MM.1S (cell line): ENCODE results near the gene IL33.

Experiments
- EZH2 ChIP-seq: fragments of 300-600 bp; sonication (generic); optimal IDR thresholded peaks from 2 replicates; pipeline ENCODE3; 2017; ENCODE audit warnings: low read depth, mild to moderate bottlenecking, antibody characterized with exemption, low read length, mixed read lengths
- TF ChIP-seq, protein P1 (sequence below): fragments of 300-600 bp; sonication (generic); IDR thresholded peaks from 2 replicates; pipeline ENCODE4 v1.5.1; 2016; ENCODE audit warnings: antibody characterized with exemption, low read length, mixed read lengths

DNA sequence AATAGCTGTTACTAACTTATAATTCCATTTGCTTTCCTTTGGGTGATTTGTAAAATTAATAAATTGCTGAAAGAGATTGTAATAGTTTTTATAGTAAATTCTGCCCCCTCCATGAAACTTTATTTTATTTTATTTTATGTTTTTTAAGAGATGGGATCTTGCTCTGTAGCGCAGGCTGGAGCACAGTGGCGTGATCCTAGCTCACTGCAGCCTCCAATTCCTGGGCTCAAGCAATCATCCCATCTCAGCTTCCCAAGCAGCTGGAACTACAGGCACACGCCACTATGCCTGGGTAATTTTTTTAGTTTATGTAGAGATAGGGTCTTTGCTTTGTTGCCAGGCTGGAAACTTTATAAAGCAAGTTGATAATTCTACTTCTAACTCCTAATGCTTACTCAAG lies 395 bp downstream of the IL33 start:
- TF ChIP-seq, protein P1, sequence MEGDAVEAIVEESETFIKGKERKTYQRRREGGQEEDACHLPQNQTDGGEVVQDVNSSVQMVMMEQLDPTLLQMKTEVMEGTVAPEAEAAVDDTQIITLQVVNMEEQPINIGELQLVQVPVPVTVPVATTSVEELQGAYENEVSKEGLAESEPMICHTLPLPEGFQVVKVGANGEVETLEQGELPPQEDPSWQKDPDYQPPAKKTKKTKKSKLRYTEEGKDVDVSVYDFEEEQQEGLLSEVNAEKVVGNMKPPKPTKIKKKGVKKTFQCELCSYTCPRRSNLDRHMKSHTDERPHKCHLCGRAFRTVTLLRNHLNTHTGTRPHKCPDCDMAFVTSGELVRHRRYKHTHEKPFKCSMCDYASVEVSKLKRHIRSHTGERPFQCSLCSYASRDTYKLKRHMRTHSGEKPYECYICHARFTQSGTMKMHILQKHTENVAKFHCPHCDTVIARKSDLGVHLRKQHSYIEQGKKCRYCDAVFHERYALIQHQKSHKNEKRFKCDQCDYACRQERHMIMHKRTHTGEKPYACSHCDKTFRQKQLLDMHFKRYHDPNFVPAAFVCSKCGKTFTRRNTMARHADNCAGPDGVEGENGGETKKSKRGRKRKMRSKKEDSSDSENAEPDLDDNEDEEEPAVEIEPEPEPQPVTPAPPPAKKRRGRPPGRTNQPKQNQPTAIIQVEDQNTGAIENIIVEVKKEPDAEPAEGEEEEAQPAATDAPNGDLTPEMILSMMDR = no peak
- no peak for TF ChIP-seq EZH2
